ENCODE results near the gene PDK3. TPM values are rescaled to one million over a fixed set of nuclear protein-coding genes. Genes with fewer than 3 reads are reported as not detected.

Gene PDK3
- total RNA-seq, 1 experiment from 2014 or later: 47.3 TPM

DNA sequence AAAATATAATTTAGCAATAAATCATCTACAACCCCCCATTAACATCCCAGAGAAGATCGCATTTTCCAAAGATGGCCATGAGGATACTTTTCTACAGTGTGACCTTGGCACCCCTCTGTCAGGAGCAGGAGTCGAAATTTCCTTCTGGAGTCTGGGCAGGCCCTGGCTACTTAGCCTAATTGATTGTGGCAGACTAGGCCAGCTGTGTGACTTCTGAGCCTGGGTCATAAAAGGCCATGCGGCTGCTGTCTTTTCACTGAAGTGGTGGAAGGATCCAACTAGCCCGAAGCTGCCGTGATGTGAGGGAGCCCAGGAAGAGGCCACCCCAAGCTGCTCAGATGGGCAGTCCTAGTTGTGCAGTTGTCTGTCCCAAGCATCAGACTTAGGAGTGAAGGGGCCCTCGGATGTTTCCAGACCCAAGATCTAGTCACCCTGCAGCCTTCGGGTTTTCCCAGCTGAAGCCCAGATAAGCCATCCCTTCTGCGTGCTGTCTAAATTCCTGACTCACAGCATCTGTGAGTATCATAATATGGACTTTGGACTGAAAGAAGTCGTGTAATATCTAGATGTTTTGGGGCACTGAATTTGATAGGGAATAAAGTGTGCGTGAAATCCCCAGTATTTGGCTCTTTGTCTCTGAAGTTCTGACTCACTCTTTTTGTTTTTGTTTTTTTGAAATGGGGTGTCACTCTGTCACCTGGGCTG is 21.0 kb downstream of the PDK3 start:
- Histone ChIP-seq H3K4ac (ENCODE audit: low read depth, low read length) (no peak overlapping the region), H2AFZ (ENCODE audit: low read length) (no peak overlapping the region), H3K56ac (ENCODE audit: insufficient read length, low read depth, low read length) (no peak overlapping the region), H4K5ac (ENCODE audit: insufficient read length, low read depth, low read length) (no peak overlapping the region), H3K27me3 (ENCODE audit: insufficient read depth, low read length) (no peaks in the 10 kb centered on the region), H3T11ph (ENCODE audit: low read length) (no peak overlapping the region), H3K27ac (ENCODE audit: insufficient read length, low read depth, low read length) (no peak overlapping the region), H3K4me2 (ENCODE audit: insufficient read depth, insufficient read length, low read length) (no peak overlapping the region), H2BK120ac (ENCODE audit: low read depth, low read length, poor library complexity, severe bottlenecking) (no peak overlapping the region), H3K18ac (ENCODE audit: insufficient read length, low read depth, low read length) (no peak overlapping the region), H3K9me3 (ENCODE audit: control insufficient read depth, low read depth, low read length) (no peaks in the 10 kb centered on the region), H2AK5ac (ENCODE audit: insufficient read length, low read length) (no peak overlapping the region), H2BK5ac (ENCODE audit: insufficient read length, low read length) (no peak overlapping the region), H4K20me1 (ENCODE audit: control insufficient read depth, insufficient read depth, insufficient read length) (no peaks in the 10 kb centered on the region), H3K23me2 (ENCODE audit: insufficient read length, low read depth, low read length, poor library complexity, severe bottlenecking) (no peaks in the 10 kb centered on the region), H2BK20ac (ENCODE audit: low read depth, low read length, poor library complexity, severe bottlenecking) (no peak overlapping the region), H3K23ac (ENCODE audit: insufficient read length, low read depth, low read length) (no peak overlapping the region), H3K14ac (ENCODE audit: insufficient read depth, low read length) (peak overlapping the region; percentile 81; the same call in 1 of the 2 replicates), H2BK12ac (ENCODE audit: insufficient read length, low read depth, low read length) (no peak overlapping the region), H4K91ac (ENCODE audit: insufficient read length, low read depth, low read length) (no peak overlapping the region), H2BK15ac (ENCODE audit: low read depth, low read length) (no peak overlapping the region), H3K79me1 (ENCODE audit: insufficient read depth, low read depth, low read length, poor library complexity, severe bottlenecking) (peaks cover 5% of the 10 kb centered on the region), H3K4me1 (ENCODE audit: insufficient read depth, low read length) (no peaks in the 10 kb centered on the region; the same call in 1 of the 2 replicates), H4K8ac (replicated peaks; ENCODE audit: insufficient read length, low read depth, low read length) (no peak overlapping the region), H3K79me2 (ENCODE audit: insufficient read depth, low read length) (peaks cover 2% of the 10 kb centered on the region; the same call in 1 of the 2 replicates), H3K9ac (ENCODE audit: extremely low read depth, insufficient read length, low read length) (no peak overlapping the region)
- Mint-ChIP-seq H3K9me3 (peaks cover 0 to 2% of the 10 kb centered on the region in 2 experiments; a peak in 1 of 5 replicates), H3K27ac (peak overlapping the region in 2 of 3 experiments; percentile 27 to 29; a peak in 3 of 7 replicates), H3K36me3 (ENCODE audit: insufficient read depth in 1 of 3, low read depth in 3 of 3) (peaks cover 2 to 30% (median 5%) of the 10 kb centered on the region in 3 experiments; a peak in 6 of 7 replicates), H3K4me3 (no peak overlapping the region), H3K4me1 (peaks cover 8 to 16% of the 10 kb centered on the region in 2 experiments), H3K27me3 (ENCODE audit: low read depth) (no peaks in the 10 kb centered on the region)
- DNase-seq: no peak
- no CpG with 5 or more reads among the region's 10 CpGs for WGBS (ENCODE audit: extremely low coverage, insufficient read length, low lambda C conversion rate)
- TF ChIP-seq, protein P1, sequence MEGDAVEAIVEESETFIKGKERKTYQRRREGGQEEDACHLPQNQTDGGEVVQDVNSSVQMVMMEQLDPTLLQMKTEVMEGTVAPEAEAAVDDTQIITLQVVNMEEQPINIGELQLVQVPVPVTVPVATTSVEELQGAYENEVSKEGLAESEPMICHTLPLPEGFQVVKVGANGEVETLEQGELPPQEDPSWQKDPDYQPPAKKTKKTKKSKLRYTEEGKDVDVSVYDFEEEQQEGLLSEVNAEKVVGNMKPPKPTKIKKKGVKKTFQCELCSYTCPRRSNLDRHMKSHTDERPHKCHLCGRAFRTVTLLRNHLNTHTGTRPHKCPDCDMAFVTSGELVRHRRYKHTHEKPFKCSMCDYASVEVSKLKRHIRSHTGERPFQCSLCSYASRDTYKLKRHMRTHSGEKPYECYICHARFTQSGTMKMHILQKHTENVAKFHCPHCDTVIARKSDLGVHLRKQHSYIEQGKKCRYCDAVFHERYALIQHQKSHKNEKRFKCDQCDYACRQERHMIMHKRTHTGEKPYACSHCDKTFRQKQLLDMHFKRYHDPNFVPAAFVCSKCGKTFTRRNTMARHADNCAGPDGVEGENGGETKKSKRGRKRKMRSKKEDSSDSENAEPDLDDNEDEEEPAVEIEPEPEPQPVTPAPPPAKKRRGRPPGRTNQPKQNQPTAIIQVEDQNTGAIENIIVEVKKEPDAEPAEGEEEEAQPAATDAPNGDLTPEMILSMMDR (conservative IDR thresholded peaks at IDR 0.05): no peak

Measured in H9 (cell line).